ENCODE measurements around the gene GORASP1. TPM values are rescaled to one million over a fixed set of nuclear protein-coding genes. Genes with fewer than 3 reads are reported as not detected.

Gene GORASP1
- total and polyA plus RNA-seq, 12 donors, result 24.3 to 66.2 (median 46.6) TPM

GRCh38 chr3:39067286-39067685, 40.1 kb downstream of the GORASP1 start:
- TF ChIP-seq, protein P1, sequence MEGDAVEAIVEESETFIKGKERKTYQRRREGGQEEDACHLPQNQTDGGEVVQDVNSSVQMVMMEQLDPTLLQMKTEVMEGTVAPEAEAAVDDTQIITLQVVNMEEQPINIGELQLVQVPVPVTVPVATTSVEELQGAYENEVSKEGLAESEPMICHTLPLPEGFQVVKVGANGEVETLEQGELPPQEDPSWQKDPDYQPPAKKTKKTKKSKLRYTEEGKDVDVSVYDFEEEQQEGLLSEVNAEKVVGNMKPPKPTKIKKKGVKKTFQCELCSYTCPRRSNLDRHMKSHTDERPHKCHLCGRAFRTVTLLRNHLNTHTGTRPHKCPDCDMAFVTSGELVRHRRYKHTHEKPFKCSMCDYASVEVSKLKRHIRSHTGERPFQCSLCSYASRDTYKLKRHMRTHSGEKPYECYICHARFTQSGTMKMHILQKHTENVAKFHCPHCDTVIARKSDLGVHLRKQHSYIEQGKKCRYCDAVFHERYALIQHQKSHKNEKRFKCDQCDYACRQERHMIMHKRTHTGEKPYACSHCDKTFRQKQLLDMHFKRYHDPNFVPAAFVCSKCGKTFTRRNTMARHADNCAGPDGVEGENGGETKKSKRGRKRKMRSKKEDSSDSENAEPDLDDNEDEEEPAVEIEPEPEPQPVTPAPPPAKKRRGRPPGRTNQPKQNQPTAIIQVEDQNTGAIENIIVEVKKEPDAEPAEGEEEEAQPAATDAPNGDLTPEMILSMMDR (IDR thresholded peaks at IDR 0.05), result no peak
- TF ChIP-seq POLR2A (IDR thresholded peaks at IDR 0.05), result no peak

DNA sequence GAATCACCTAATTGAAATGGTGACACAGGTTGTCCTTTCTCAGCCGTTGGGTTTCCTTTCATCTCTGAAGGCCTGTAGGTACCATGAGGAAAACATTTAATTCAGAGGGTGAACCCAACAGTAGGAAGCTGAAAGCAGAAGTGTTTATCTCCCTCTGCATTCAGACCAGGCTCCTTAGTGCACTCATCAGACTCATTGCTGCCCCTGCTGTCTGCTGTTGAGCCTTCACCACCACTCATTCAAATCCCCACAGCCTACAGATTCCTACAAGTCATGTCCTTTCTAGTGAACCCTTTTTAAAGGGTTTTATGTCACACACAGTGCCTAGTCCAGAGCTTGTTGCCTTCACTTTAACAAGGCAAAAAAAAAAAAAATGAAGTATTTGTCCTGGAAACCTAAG, 42.2 kb downstream of the GORASP1 start:
- Histone ChIP-seq H3K4me3 (no peak overlapping the region), H3K27ac (no peak overlapping the region), H3K27me3 (no peaks in the 10 kb centered on the region), H3K4me1 (replicated peaks in 1 of 2) (no peaks in the 10 kb centered on the region), H3K36me3 (replicated peaks in 1 of 2) (peaks cover 0 to 25% of the 10 kb centered on the region in 2 donors), H3K9me3 (replicated peaks in 1 of 3) (no peaks in the 10 kb centered on the region)
- intact Hi-C loops (cut with DNase I), result no loop called here
- DNase-seq, result peak in 1 of 7 donors; percentile 24
- WGBS, 4 donors, result 18 to 47% (median 34%) methylated on average over 1 of the region's 1 CpG
- TF ChIP-seq, protein P1 (IDR thresholded peaks at IDR 0.05), result peak in 1 of 6 experiments; percentile 24
- TF ChIP-seq POLR2A (IDR thresholded peaks at IDR 0.05), result no peak

More at GRCh38 chr3:39067286-39067685, 40.1 kb downstream of the GORASP1 start:
- peaks cover 0 to 25% of the 10 kb centered on the region in 2 donors for H3K36me3 ChIP-seq (replicated peaks in 1 of 2)
- H3K4me3 ChIP-seq, result no peak overlapping the region
- no peaks in the 10 kb centered on the region for H3K4me1 ChIP-seq (replicated peaks in 1 of 2)
- DNase-seq, result no peak
- H3K27me3 ChIP-seq, result no peaks in the 10 kb centered on the region
- no peak overlapping the region for H3K27ac ChIP-seq
- 33 to 49% (median 36%) methylated on average over 1 of the region's 1 CpG for WGBS, 4 donors
- H3K9me3 ChIP-seq (replicated peaks in 1 of 3), result no peaks in the 10 kb centered on the region
- intact Hi-C loops (cut with DNase I), result no loop called here

- no peak for TF ChIP-seq POLR2A (IDR thresholded peaks at IDR 0.05)
- TF ChIP-seq, protein P1 (IDR thresholded peaks at IDR 0.05), result no peak
- no peak overlapping the region for H3K27ac ChIP-seq
Observed at GRCh38 chr3:39064646-39065045, 42.8 kb downstream of the GORASP1 start.

GRCh38 chr3:39063143-39063542, 44.3 kb downstream of the GORASP1 start:
- H3K9me3 ChIP-seq (replicated peaks in 1 of 3), result no peaks in the 10 kb centered on the region
- intact Hi-C loops (cut with DNase I), result no loop called here
- H3K4me3 ChIP-seq, result no peak overlapping the region
- DNase-seq, result no peak
- H3K27me3 ChIP-seq, result no peaks in the 10 kb centered on the region
- WGBS, 4 donors, result 92 to 97% (median 95%) methylated on average over 3 of the region's 3 CpGs
- TF ChIP-seq, protein P1 (IDR thresholded peaks at IDR 0.05), result no peak
- no peak for TF ChIP-seq POLR2A (IDR thresholded peaks at IDR 0.05)
- H3K36me3 ChIP-seq (replicated peaks in 1 of 2), result peaks cover 0 to 11% of the 10 kb centered on the region in 2 donors
- H3K27ac ChIP-seq, result no peak overlapping the region
- H3K4me1 ChIP-seq (replicated peaks in 1 of 2), result peaks cover 8 to 16% of the 10 kb centered on the region in 2 donors

More at GRCh38 chr3:39064646-39065045, 42.8 kb downstream of the GORASP1 start:
- H3K9me3 ChIP-seq (replicated peaks in 1 of 3), result no peaks in the 10 kb centered on the region
- peaks cover under 1 to 2% of the 10 kb centered on the region in 2 donors for H3K4me1 ChIP-seq (replicated peaks in 1 of 2)
- no peak overlapping the region for H3K4me3 ChIP-seq
- no peaks in the 10 kb centered on the region for H3K27me3 ChIP-seq
- intact Hi-C loops (cut with DNase I), result no loop called here
- 95 to 100% (median 97%) methylated on average over 1 of the region's 1 CpG for WGBS, 4 donors
- peaks cover 0 to 22% of the 10 kb centered on the region in 2 donors for H3K36me3 ChIP-seq (replicated peaks in 1 of 2)
- DNase-seq, result no peak

Data from adrenal gland (tissue), 12 donors.